NCI-H2196 treated with DMSO at 0.1 percent for 48 hours (cell line): ENCODE results near the gene ACP7.
"Not testable (repeated sequence)": the region's sequence is repeated elsewhere in the genome, so short reads cannot be mapped to it uniquely, and the experiment has no call there.

Source experiments
- DNase-seq: peaks from one replicate; lab custom pipeline; 2025; ENCODE audit not compliant: unreplicated experiment; lab: John Stamatoyannopoulos, UW

ACP7 gene

DNA sequence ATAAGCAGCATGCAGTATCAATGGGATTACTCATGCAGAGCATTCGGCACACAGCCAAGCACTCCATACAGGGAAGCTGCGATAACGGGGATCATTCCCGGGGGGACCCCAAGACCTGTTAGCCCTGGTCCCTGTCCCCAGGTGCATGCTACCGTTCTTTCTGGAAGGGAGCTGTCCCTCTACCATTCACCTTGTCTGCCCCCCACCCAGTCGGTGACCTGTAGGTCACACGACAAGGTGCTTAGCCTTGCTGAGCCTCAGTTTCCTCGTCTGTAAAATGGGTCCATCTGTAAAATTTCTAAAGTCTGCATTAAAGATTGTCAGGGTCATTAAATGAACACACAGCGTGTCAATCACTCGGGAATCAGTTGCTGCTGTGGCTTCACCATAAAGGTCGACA lies 6.8 kb upstream of the ACP7 start:
- DNase-seq: no peak

GRCh38 chr19:39078436-39079200 lies 5.5 kb upstream of the ACP7 start:
- DNase-seq: no peak

DNA sequence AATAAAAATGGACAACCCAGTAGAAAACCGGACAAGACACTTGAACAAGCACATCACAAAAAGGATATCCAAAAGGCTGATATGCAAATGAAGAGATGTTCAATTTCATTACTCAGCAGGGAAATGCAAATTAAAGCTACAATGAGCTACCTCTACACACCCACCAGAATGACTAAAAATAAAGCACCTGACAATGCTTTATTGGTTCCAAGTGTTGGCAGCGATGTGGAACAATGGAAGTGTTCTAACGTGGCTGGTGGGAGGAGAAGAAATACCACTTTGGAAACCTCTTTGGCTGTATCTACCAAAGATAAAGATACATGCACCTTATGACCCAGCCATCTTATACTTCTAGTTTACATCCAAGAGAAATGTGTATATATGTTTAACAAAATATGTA lies 3.7 kb upstream of the ACP7 start:
- no peak for DNase-seq

DNA sequence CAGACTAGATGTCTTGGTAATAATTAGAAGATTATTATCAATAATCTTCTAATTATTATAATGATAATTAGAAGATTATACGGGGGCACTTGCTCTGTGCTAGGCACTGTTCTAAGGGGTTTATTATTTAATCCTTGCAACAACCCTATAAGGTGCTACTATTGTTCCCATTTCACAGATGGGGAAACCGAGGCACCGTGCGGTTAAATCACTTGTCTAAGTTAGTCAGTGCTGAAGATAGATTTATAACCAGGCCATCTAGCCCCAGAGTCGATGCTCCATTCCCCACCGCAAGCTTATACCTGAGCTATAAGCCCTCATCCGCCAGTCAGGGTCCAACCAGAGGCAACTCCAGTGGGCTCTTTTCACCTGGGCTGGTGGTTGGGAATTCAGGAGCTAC lies 2.0 kb upstream of the ACP7 start:
- DNase-seq: no peak

DNA sequence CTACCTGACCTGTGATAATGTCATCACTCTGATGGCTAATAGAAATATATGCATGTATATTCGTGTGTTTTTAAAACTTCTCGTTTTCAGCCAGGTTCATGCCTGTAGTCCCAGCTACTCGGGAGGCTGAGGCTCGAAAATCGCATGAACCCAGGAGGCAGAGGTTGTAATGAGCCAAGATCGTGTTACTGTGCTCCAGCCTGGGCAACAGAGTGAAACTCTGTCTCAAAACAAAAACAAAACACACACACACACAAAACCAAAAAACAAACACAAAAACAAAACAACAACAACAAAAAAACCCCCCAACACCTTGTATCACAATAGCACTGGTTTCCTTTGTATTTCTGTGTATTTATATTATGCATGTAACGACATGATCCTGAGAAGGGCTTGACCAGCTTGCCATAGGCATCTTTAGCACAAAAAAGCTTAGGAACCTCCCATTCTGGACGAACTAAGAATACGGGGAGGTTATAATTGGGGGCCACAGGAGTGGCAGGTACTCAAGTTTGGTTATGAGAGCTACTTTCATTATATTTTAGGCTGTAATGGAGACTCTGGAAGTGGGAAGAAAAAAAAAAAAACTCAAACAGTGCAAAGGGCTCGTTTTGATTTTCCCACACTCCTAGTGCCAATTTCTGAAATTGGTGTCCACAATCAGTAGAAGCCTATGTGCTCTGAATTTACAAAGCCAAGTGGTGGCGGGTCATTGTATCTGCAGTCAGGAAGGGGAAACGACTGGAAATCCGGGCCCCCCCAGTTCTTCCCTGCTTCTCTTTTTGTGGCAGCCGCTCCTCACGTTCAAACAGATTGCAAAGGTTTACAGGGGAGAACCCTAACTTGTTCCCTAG lies 1.2 kb upstream of the ACP7 start:
- DNase-seq: no peak

GRCh38 chr19:39083599-39083982 lies 577 bp upstream of the ACP7 start:
- DNase-seq: no peak

DNA sequence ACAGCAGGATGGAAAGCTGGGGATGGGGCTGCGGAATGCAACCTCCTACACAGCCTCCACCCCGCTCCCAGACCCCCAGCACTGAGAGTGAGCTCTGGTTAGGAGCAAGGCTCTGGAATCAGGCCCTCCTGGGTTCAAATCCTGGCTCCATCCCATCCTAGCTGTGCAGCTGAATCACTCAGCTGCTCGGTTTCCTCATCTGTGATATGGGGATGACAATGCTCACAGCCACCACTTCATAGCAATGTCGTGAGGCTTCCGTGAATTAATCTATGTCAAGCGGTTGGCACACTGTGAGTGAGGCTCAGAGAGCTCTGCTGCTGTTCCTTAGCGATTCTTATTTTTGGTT lies 538 bp downstream of the ACP7 start:
- no peak for DNase-seq

DNA sequence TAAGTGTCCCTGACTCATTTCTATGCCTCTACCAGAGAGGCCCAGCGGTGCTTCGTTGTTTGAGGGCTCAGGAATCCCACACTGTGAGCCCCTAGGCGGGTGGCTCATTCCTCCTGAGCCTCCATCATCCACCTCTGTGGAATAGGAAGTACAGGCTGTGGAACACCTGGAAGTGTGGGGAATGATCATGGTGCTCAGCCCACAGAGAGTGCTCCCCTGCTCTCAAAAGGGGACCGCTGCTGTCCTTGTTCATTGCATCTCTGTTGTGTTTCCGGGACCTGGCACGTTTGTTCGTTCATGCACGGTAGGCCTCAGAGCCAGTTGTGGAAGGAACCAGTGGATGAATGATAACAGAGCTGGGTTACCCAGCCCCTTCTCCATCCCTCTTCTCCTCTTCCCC lies 1.2 kb downstream of the ACP7 start:
- DNase-seq: no peak

GRCh38 chr19:39086386-39086785 lies 2.2 kb downstream of the ACP7 start:
- DNase-seq: no peak

GRCh38 chr19:39087907-39088686 lies 3.9 kb downstream of the ACP7 start:
- no peak for DNase-seq

- not testable (repeated sequence) for DNase-seq
Observed at GRCh38 chr19:39090016-39090415, 5.8 kb downstream of the ACP7 start.

DNA sequence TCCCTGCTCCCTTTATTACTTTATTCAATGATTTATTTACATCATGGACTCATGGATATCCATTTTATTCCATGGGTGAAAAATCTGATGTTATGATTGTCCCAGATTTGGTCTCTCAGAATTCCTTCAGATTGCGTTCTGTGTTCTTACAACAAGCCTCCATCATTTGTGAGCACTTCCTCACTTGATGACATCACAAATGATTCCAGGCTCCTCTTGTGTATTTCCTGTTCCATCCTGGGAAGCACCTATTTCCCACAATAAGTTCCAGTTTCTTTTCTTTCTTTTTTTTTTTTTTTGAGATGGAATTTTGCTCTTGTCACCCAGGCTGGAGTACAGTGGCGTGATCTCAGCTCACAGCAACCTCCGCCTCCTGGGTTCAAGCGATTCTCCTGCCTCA lies 6.7 kb downstream of the ACP7 start:
- no peak for DNase-seq

DNA sequence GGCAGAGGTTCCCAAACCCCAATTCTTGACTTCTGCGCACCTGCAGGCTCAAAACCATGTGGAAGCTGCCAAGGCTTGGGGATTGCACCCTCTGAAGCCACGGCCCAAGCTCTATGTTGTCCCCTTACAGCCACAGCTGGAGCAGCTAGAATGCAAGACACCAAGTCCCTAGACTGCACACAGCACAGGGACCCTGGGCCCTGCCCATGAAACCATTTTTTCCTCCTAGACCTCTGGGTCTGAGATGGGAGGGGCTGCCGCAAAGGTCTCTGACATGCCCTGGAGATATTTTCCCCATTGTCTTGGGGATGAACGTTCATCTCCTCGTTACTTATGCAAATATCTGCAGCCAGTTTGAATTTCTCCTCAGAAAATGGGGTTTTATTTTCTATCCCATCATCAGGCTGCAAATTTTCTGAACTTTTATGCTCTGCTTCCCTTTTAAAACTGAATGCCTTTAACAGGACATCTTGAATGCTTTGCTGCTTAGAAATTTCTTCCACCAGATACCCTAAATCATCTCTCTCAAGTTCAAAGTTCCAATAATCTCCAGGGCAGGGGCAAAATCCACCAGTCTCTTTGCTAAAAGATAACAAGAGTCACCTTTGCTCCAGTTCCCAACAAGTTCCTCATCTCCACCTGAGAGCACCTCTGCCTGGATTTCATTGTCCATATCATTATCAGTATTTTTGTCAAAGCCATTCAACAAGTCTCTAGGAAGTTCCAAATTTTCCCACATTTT lies 11.8 kb downstream of the ACP7 start:
- DNase-seq: not testable (repeated sequence)

- DNase-seq: no peak
Observed at GRCh38 chr19:39097299-39097698, 13.1 kb downstream of the ACP7 start.

GRCh38 chr19:39097721-39098120 lies 13.6 kb downstream of the ACP7 start:
- no peak for DNase-seq

DNA sequence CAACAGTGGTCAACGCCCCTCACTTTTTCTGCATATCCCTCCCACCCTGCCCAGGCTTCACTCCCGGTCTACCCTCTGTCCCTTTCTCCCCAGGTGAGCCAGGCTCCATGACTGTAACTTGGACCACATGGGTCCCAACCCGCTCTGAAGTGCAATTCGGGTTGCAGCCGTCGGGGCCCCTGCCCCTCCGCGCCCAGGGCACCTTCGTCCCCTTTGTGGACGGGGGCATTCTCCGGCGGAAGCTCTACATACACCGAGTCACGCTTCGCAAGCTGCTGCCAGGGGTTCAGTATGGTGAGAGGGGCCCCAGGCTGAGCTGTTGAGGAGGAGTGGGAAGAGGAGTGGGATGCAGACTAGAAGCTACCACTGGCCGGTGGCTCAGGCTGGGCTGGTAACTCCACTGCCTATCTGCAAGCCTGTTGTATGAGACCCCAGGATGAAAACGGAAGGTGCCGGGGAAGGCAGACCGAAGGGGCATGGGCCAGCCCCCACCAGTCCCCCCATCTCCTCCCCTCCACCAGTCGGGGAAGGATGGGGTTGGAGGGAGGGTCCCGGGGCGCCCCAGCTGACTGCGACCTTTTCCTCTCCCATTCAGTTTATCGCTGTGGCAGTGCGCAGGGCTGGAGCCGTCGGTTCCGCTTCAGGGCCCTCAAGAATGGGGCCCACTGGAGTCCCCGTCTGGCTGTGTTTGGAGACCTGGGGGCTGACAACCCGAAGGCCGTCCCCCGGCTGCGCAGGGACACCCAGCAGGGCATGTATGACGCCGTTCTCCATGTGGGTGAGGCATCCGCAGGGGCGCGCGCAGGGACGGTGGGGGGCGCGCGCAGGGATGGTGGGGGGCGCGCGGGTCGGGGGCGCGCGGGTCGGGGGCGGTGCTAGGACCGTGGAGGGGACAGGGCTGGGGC lies 14.4 kb downstream of the ACP7 start:
- no peak for DNase-seq

- DNase-seq: no peak
Observed at GRCh38 chr19:39099341-39099740, 15.2 kb downstream of the ACP7 start.

DNA sequence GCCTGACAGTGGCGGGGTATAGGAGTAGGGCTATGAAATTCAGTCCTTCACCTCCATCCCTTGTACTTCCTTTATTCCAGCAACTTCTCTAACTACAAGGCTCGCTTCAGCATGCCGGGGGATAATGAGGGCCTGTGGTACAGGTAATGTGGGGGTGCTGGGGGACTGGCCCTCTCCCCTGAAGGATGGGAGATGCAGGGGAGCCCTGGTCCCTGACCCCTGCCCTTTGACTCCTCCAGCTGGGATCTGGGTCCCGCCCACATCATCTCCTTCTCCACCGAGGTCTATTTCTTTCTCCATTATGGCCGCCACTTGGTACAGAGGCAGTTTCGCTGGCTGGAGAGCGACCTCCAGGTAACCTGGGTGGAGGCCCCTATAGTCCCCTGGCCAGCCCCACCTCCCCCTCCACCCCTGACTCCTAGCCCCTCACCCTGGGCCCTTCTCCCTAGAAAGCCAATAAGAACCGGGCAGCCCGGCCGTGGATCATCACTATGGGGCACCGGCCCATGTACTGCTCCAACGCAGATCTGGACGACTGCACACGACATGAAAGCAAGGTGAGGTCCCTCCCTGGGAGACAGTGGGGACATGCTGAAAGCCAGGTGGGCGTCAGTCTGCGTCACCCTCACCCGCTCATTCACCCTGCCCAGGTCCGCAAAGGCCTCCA lies 16.5 kb downstream of the ACP7 start:
- no peak for DNase-seq

GRCh38 chr19:39103151-39103550 lies 19.0 kb downstream of the ACP7 start:
- DNase-seq: no peak
